WERI-Rb-1 (cell line): ENCODE data around the gene MED14.
"Not testable (repeated sequence)": the region's sequence is repeated elsewhere in the genome, so short reads cannot be mapped to it uniquely, and the experiment has no call there.

Source experiments
- DNase-seq: peaks from one replicate; pipeline ENCODE4 v3.0.0-alpha.2; 2020
- H3K27ac ChIP-seq: fragments of 250-450 bp; sonication (Bioruptor Pico); 2 replicates; pipeline ENCODE4 v1.5.1; 2020; ENCODE audit warnings: mild to moderate bottlenecking, moderate library complexity
- H3K27me3 ChIP-seq: fragments of 250-450 bp; sonication (Bioruptor Pico); 2 replicates; pipeline ENCODE4 v1.5.1; 2021; ENCODE audit warnings: mild to moderate bottlenecking, low read depth, moderate library complexity; ENCODE audit not compliant: insufficient read depth, severe bottlenecking
- H3K36me3 ChIP-seq: fragments of 250-450 bp; sonication (Bioruptor Pico); 2 replicates; pipeline ENCODE4 v1.5.1; 2020; ENCODE audit warnings: mild to moderate bottlenecking, moderate library complexity
- H3K4me3 ChIP-seq: 2 replicates; pipeline ENCODE4 v1.5.1; 2011; ENCODE audit warnings: low read depth, mild to moderate bottlenecking, control low read depth, low read length
- H3K9me3 ChIP-seq: fragments of 250-450 bp; sonication (Bioruptor Pico); 2 replicates; pipeline ENCODE4 v1.5.1; 2021; ENCODE audit warnings: mild to moderate bottlenecking, moderate library complexity; ENCODE audit not compliant: severe bottlenecking
- TF ChIP-seq, protein P1 (sequence below): IDR thresholded peaks from 2 replicates; pipeline ENCODE4 v1.5.1; 2011; ENCODE audit warnings: low read depth, mild to moderate bottlenecking, control low read depth, inconsistent platforms, low read length

MED14 gene

DNA sequence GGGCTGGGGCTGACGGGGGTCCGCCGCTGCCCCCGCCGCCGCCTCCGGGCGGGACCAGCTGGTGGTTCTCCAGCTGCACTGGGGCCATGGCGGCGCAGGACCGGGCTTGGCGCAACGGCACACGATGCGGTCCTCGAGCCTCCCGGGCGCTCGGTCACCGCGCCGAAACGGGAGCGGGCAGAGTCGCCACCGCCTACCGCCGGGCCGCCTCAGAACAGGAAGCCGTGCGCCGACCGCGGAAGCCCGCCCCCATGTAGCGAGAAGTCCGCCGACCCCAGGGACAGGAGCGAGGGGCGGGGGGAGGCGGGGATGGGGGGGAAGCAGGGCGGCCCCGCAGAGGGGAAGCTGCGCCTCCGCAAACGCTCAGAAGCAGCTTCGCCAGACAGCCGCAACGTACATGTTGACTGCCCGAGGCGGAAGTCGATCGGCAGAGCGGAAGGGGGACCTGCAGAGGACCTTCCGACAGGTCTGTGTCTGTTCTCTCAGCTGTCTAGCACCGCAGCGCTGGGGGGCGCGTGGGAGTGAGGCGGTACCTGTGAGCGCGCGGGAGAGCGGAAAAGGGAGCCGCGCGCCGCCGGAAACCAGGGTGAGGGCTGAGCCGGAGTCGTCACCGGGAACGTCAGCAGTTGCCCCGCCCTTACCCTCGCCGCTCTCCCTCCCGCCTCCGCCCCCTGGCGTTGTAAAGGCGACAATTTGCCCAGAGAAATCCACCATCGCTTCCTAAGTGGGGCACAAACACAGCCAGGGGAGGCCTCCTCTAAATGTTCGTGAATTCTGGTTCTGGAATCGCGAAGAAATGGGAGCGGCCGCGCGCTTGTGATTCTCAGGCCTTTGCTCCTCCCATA, at the start of gene MED14:
MED14 (minus strand) TSS at position 218 of the 845 bp plus-strand sequence; CDS start at position 88, 130 bp downstream.
- Histone ChIP-seq H3K27me3 (no peaks in the 10 kb centered on the region), H3K9me3 (no peaks in the 10 kb centered on the region), H3K27ac (peak within 1 kb of the TSS; percentile 90), H3K4me3 (peak within 1 kb of the TSS; percentile 99), H3K36me3 (peaks cover 12% of the 10 kb centered on the region)
- peak; percentile 96 for DNase-seq
- TF ChIP-seq, protein P1, sequence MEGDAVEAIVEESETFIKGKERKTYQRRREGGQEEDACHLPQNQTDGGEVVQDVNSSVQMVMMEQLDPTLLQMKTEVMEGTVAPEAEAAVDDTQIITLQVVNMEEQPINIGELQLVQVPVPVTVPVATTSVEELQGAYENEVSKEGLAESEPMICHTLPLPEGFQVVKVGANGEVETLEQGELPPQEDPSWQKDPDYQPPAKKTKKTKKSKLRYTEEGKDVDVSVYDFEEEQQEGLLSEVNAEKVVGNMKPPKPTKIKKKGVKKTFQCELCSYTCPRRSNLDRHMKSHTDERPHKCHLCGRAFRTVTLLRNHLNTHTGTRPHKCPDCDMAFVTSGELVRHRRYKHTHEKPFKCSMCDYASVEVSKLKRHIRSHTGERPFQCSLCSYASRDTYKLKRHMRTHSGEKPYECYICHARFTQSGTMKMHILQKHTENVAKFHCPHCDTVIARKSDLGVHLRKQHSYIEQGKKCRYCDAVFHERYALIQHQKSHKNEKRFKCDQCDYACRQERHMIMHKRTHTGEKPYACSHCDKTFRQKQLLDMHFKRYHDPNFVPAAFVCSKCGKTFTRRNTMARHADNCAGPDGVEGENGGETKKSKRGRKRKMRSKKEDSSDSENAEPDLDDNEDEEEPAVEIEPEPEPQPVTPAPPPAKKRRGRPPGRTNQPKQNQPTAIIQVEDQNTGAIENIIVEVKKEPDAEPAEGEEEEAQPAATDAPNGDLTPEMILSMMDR = peak; percentile 60

DNA sequence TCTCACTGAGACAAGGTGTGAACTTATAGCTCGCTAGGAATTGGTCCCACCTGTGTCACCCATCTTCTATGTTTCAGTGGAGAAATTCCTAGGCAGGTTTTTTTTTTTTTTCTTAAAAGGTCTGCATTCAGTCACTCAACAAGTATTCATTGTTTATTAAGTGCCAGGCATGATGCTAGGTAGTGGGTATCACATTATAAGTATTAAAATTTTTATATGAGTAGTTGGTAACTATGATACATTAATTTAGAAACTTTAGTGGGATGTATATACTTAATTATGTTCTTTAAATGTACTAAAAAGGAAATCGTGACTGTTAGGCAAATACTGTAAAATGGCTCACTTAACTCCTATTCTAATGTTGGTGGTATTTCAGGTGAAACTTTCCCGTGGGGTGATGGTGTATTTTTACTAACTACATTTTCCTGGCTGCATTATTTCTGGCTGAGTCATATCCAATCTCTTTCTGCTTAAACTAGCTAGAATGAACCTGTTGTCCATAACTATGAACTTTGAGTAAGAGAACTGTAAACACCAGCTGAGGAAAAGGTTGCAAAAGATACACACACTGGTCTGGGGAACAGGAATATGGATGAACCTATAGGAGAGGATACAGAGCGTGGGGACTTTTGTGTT, 49.3 kb upstream of the MED14 start:
- Histone ChIP-seq H3K27ac (no peak overlapping the region), H3K9me3 (no peaks in the 10 kb centered on the region), H3K27me3 (peaks cover 2% of the 10 kb centered on the region), H3K36me3 (no peaks in the 10 kb centered on the region), H3K4me3 (no peak overlapping the region)
- TF ChIP-seq, protein P1 = no peak
- DNase-seq = no peak

DNA sequence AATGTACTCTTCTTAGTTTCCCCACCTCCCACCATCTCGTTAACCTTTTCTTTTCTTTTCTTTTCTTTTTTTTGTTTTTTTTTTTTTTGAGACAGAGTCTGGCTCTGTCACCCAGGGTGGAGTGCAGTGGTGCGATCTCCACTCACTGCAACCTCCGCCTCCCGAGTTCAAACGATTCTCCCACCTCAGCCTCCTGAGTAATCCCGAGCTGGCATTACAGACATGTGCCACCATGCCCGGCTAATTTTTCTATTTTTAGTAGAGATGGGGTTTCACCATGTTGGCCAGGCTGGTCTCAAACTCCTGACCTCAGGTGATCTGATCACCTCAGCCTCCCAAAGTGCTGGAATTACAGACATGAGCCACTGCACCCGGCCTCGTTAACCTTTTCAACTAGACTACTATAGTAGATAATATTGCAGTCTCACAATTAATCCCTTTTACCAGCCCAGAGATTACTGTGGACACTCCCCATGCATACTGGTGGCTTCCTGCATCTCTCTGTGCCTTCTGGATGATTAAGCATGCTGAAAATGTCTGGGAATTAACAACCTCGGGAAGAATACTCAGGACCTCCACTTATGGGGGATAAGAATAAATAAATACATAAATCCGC, 47.4 kb upstream of the MED14 start:
- not testable (repeated sequence) for H3K36me3 ChIP-seq, H3K9me3 ChIP-seq, H3K27me3 ChIP-seq, H3K27ac ChIP-seq, H3K4me3 ChIP-seq
- peak; percentile 18 for DNase-seq

DNA sequence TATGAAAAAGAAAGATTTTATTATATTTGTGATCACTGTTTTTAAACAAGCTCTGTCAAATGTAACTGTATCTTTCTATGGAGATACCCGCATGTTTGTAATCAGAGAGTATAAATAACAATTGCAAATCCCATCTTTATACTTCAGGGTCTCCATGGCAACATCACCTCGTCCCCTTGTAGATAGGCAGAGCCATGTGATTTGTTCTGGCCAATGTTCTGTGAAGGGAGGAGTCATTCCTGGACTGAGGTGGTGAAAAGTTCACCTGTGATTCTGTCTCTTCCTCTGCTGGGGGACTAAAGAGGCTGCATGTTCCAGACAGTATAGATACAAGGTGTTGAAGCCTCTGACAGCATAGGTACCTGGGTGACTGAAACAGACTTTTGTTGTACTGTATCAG, 45.6 kb upstream of the MED14 start:
- peaks cover 13% of the 10 kb centered on the region for H3K27me3 ChIP-seq
- DNase-seq = no peak
- H3K27ac ChIP-seq = no peak overlapping the region

DNA sequence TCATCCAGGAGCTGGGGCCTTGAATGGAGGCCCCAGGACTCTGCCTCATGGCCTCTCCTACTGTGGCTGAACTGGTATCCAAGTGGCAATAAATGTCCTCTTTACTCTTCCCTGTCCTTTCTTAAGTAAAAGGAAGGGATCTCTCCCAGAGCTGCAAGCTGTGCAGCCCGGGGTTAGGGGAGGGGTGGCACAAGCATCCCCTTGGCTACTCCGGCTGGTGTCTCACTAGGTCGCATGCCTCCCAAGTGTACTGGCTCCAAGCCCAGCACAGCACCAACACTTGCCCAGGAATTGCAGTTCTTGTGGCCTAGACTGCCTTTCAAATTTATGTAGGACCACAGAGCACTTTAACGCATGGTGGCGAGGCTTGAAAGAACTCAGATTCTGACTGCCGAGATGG, 44.7 kb upstream of the MED14 start:
- TF ChIP-seq, protein P1 = no peak
- Histone ChIP-seq H3K27ac (no peak overlapping the region), H3K36me3 (no peaks in the 10 kb centered on the region), H3K4me3 (no peak overlapping the region), H3K27me3 (peaks cover 13% of the 10 kb centered on the region), H3K9me3 (no peaks in the 10 kb centered on the region)
- DNase-seq = no peak

More for the DNA sequence above, 45.6 kb upstream of the MED14 start:
- H3K4me3 ChIP-seq = no peak overlapping the region
- no peaks in the 10 kb centered on the region for H3K36me3 ChIP-seq
- TF ChIP-seq, protein P1 = no peak
- no peaks in the 10 kb centered on the region for H3K9me3 ChIP-seq
